CD4-positive, alpha-beta T cell treated with Interleukin-12 subunit alpha and Interleukin-12 subunit beta, for 1 hour (primary cell): Measurements from ENCODE around the gene TBC1D20.

Experiments
- DNase-seq: peaks from one replicate; pipeline ENCODE4 v3.0.0-alpha.2; 2020

The TBC1D20 gene

GRCh38 chr20:418858-419365 lies 43.4 kb downstream of the TBC1D20 start:
- no peak for DNase-seq

GRCh38 chr20:417801-418342 lies 44.5 kb downstream of the TBC1D20 start:
- DNase-seq = no peak

- DNase-seq = no peak
Measured at GRCh38 chr20:416950-417800, 45.2 kb downstream of the TBC1D20 start.

GRCh38 chr20:415820-416322 lies 46.5 kb downstream of the TBC1D20 start:
- DNase-seq = no peak

GRCh38 chr20:414161-414560 lies 48.2 kb downstream of the TBC1D20 start:
- no peak for DNase-seq

- DNase-seq = no peak
Measured at GRCh38 chr20:412081-412480, 50.3 kb downstream of the TBC1D20 start.

- no peak for DNase-seq
Measured at GRCh38 chr20:409697-410559, 52.4 kb downstream of the TBC1D20 start.

- peak; percentile 10 for DNase-seq
Measured at GRCh38 chr20:408843-409696, 53.3 kb downstream of the TBC1D20 start.

GRCh38 chr20:407953-408842 lies 54.1 kb downstream of the TBC1D20 start, which contains the start of gene RBCK1:
RBCK1 (plus strand) TSS chr20:408299; CDS start chr20:408758, 459 bp downstream.
- DNase-seq = peak; percentile 91

GRCh38 chr20:407133-407952 lies 55.0 kb downstream of the TBC1D20 start:
- DNase-seq = peak; percentile 69

- DNase-seq = no peak
Measured at GRCh38 chr20:406200-407132, 55.9 kb downstream of the TBC1D20 start.

- DNase-seq = no peak
Measured at GRCh38 chr20:404088-404487, 58.2 kb downstream of the TBC1D20 start.

- no peak for DNase-seq
Measured at GRCh38 chr20:403582-403957, 58.8 kb downstream of the TBC1D20 start.

- DNase-seq = no peak
Measured at GRCh38 chr20:402898-403581, 59.3 kb downstream of the TBC1D20 start.

- DNase-seq = no peak
Measured at GRCh38 chr20:402496-402885, 59.8 kb downstream of the TBC1D20 start.

GRCh38 chr20:401682-402495 lies 60.4 kb downstream of the TBC1D20 start:
- no peak for DNase-seq
